Mesenchymal stem cell (in vitro differentiated cells and primary cell): ENCODE results near the gene STT3A.

ENCODE experiments used
- DNase-seq: peaks from one replicate; pipeline ENCODE4 v3.0.0-alpha.2; 2013
- H2AFZ ChIP-seq: one replicate; pipeline ENCODE4 v1.6.1; 2013; ENCODE audit warnings: low read depth, mild to moderate bottlenecking, control low read depth, inconsistent platforms, low read length, moderate library complexity
- H2AK5ac ChIP-seq: 2 replicates; pipeline ENCODE4 v1.6.1; 2013; ENCODE audit warnings: low read length, moderate library complexity, mild to moderate bottlenecking, inconsistent platforms; ENCODE audit not compliant: severe bottlenecking
- H2BK120ac ChIP-seq: one replicate; pipeline ENCODE4 v1.6.1; 2013; ENCODE audit warnings: low read depth, mild to moderate bottlenecking, inconsistent platforms, low read length, moderate library complexity
- H2BK12ac ChIP-seq, 2 experiments: one replicate each; pipeline ENCODE4 v1.6.1; 2013; ENCODE audit warnings: inconsistent platforms in 2 of 2, low read length in 2 of 2, mild to moderate bottlenecking in 2 of 2, moderate library complexity in 2 of 2, control low read depth in 1 of 2
- H2BK15ac ChIP-seq: one replicate; pipeline ENCODE4 v1.6.1; 2013; ENCODE audit warnings: mild to moderate bottlenecking, low read depth, inconsistent platforms; ENCODE audit not compliant: poor library complexity, severe bottlenecking
- H2BK5ac ChIP-seq: 2 replicates; pipeline ENCODE4 v1.6.1; 2013; ENCODE audit warnings: low read depth, mild to moderate bottlenecking, low read length, control low read depth, inconsistent platforms; ENCODE audit not compliant: poor library complexity, severe bottlenecking
- H3K14ac ChIP-seq, 2 experiments: one replicate each; pipeline ENCODE4 v1.6.1; 2013; ENCODE audit warnings: inconsistent platforms in 2 of 2, low read length in 2 of 2, control low read depth in 1 of 2, mild to moderate bottlenecking in 1 of 2, moderate library complexity in 1 of 2
- H3K18ac ChIP-seq, 2 experiments: one replicate each; pipeline ENCODE4 v1.6.1; 2013; ENCODE audit warnings: inconsistent platforms in 2 of 2, low read length in 2 of 2, control low read depth in 1 of 2, low read depth in 1 of 2, mild to moderate bottlenecking in 1 of 2
- H3K23ac ChIP-seq, 2 experiments: one replicate each; pipeline ENCODE4 v1.6.1; 2013; ENCODE audit warnings: inconsistent platforms in 2 of 2, low read length in 2 of 2, mild to moderate bottlenecking in 2 of 2, moderate library complexity in 2 of 2, control low read depth in 1 of 2
- H3K27ac ChIP-seq: 2 replicates; pipeline ENCODE4 v1.5.1; 2013; ENCODE audit warnings: mild to moderate bottlenecking, moderate library complexity, low read length, control low read depth, inconsistent platforms; ENCODE audit not compliant: poor library complexity, severe bottlenecking
- H3K27me3 ChIP-seq, 2 experiments: 2 replicates each; pipeline versions ENCODE4 v1.6.1 to v1.7.0; 2013; ENCODE audit warnings: low read length in 2 of 2, mild to moderate bottlenecking in 2 of 2, moderate library complexity in 2 of 2, control low read depth in 1 of 2, inconsistent platforms in 1 of 2; ENCODE audit not compliant: control insufficient read depth in 1 of 2, insufficient read depth in 1 of 2
- H3K36me3 ChIP-seq, 2 experiments: 2 replicates each; pipeline versions ENCODE4 v1.6.1 to v1.7.0; 2013; ENCODE audit warnings: low read length in 2 of 2, control low read depth in 1 of 2, inconsistent platforms in 1 of 2, low read depth in 1 of 2, mild to moderate bottlenecking in 1 of 2; ENCODE audit not compliant: insufficient read depth in 2 of 2, control insufficient read depth in 1 of 2
- H3K4ac ChIP-seq, 2 experiments: one replicate each; pipeline ENCODE4 v1.6.1; 2013; ENCODE audit warnings: inconsistent platforms in 2 of 2, low read length in 2 of 2, mild to moderate bottlenecking in 2 of 2, moderate library complexity in 2 of 2, control low read depth in 1 of 2, low read depth in 1 of 2
- H3K4me1 ChIP-seq: 2 replicates; pipeline ENCODE4 v1.6.1; 2013; ENCODE audit warnings: low read depth, low read length, control low read depth; ENCODE audit not compliant: control insufficient read depth, insufficient read depth
- H3K4me2 ChIP-seq: 2 replicates; pipeline ENCODE4 v1.6.1; 2013; ENCODE audit warnings: low read length, mild to moderate bottlenecking, inconsistent platforms; ENCODE audit not compliant: poor library complexity, severe bottlenecking
- H3K4me3 ChIP-seq, 2 experiments: 2 replicates each; pipeline versions ENCODE4 v1.5.1 to v1.7.0; 2013; ENCODE audit warnings: low read length in 2 of 2, mild to moderate bottlenecking in 2 of 2, control low read depth in 1 of 2, low read depth in 1 of 2; ENCODE audit not compliant: insufficient read depth in 1 of 2
- H3K79me1 ChIP-seq: replicated peaks from 2 replicates; pipeline ENCODE4 v1.6.1; 2013; ENCODE audit warnings: mild to moderate bottlenecking, control low read depth, low read length, inconsistent platforms; ENCODE audit not compliant: poor library complexity, severe bottlenecking
- H3K9ac ChIP-seq: 2 replicates; pipeline ENCODE4 v1.7.0; 2013; ENCODE audit warnings: mild to moderate bottlenecking, low read length, moderate library complexity
- H3K9me3 ChIP-seq: 2 replicates; pipeline ENCODE4 v1.7.0; 2013; ENCODE audit warnings: mild to moderate bottlenecking, low read length; ENCODE audit not compliant: control insufficient read depth
- H4K8ac ChIP-seq: one replicate; pipeline ENCODE4 v1.6.1; 2013; ENCODE audit warnings: inconsistent platforms, mild to moderate bottlenecking, low read length, moderate library complexity
- H4K91ac ChIP-seq: one replicate; pipeline ENCODE4 v1.6.1; 2013; ENCODE audit warnings: mild to moderate bottlenecking, low read length, inconsistent platforms
- WGBS: methylation state at CpG from one replicate; pipeline ENCODE4 v1.1.7; 2013; ENCODE audit warnings: mixed read lengths; 5-methylcytosine and 5-hydroxymethylcytosine counted together

STT3A gene

DNA sequence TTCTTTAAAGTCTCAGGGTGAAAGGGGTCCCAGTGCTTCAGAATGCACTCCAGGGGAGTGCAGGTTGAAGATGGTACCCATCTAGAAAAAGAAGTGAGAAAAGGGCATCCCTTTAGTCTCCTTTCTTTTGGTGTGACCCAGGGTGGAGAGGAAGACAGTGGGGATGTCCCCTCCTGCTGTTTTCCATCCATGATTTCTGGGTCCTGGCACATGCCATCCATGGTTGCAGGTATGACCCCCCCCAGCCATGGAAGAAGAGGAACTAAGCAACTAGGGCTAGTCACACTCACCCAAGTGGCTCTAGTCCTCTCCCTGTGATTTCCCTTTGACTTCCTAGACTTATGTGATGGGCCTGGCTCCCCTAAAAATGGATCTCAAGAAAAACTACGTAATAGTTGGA lies 39.3 kb upstream of the STT3A start:
- Histone ChIP-seq H3K18ac (no peak overlapping the region), H2AK5ac (no peak overlapping the region), H3K23ac (no peak overlapping the region), H4K8ac (no peak overlapping the region), H3K4me1 (no peaks in the 10 kb centered on the region), H3K14ac (no peak overlapping the region), H4K91ac (no peak overlapping the region), H3K27ac (no peak overlapping the region), H2BK12ac (no peak overlapping the region), H3K9ac (no peak overlapping the region), H3K4ac (no peak overlapping the region), H3K27me3 (no peaks in the 10 kb centered on the region), H3K9me3 (peaks cover 38% of the 10 kb centered on the region), H3K4me3 (no peak overlapping the region), H3K36me3 (no peaks in the 10 kb centered on the region), H2BK15ac (no peak overlapping the region), H3K4me2 (no peak overlapping the region), H3K79me1 (no peaks in the 10 kb centered on the region), H2BK120ac (no peak overlapping the region), H2AFZ (no peak overlapping the region), H2BK5ac (no peak overlapping the region)
- 82% methylated on average over 1 of the region's 1 CpG for WGBS
- no peak for DNase-seq

DNA sequence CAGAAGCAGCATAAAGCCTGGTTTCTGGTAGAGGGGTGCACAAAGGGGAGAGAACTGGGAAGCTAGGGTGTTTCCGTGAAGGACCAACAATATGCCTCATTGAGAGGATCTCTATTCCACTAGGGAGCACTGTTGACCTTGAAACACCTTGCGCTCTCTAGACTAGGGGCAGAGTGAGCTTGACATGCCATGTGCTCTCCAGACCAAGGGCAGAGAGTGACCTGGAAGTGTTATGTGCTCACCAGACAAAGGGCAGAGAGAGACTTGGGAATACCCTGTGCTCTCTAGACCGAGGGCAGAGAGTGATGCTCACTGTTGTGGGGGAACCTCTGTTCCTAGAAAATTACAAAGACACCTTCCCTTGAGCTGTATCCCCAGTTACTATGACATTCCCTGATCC lies 38.6 kb upstream of the STT3A start:
- no peak overlapping the region for H2BK120ac ChIP-seq
- H3K18ac ChIP-seq, result no peak overlapping the region
- no peak overlapping the region for H3K4ac ChIP-seq
- no peak overlapping the region for H3K4me3 ChIP-seq
- no peaks in the 10 kb centered on the region for H3K27me3 ChIP-seq
- peaks cover 38% of the 10 kb centered on the region for H3K9me3 ChIP-seq
- no peak overlapping the region for H2BK5ac ChIP-seq
- no peak overlapping the region for H4K91ac ChIP-seq
- H3K9ac ChIP-seq, result no peak overlapping the region
- no peaks in the 10 kb centered on the region for H3K36me3 ChIP-seq
- H3K27ac ChIP-seq, result no peak overlapping the region
- H2AFZ ChIP-seq, result no peak overlapping the region
- no peak overlapping the region for H2AK5ac ChIP-seq
- no peak overlapping the region for H3K4me2 ChIP-seq
- H4K8ac ChIP-seq, result no peak overlapping the region
- H2BK15ac ChIP-seq, result no peak overlapping the region
- H3K14ac ChIP-seq, result no peak overlapping the region
- no peaks in the 10 kb centered on the region for H3K4me1 ChIP-seq
- DNase-seq, result no peak
- no peaks in the 10 kb centered on the region for H3K79me1 ChIP-seq
- no peak overlapping the region for H3K23ac ChIP-seq
- 80% methylated on average over 3 of the region's 3 CpGs for WGBS
- no peak overlapping the region for H2BK12ac ChIP-seq

DNA sequence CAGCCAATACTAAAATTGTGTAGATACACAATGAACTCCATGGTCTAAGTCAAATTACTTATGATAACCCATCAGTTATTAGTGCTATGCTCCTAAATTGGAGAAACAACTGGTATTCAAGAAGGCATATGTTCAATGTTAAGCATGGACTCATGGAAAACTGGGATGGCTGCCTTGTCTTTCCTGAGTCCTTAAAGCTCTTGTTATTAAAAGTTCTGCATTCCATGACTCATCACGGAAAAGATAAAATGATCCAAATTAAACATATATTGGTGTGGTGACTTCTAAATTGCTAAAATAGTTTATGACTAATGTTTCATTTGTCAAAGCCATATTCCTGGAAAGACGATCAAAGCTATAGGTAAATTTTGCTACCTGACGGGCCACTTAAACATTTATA lies 32.8 kb upstream of the STT3A start:
- no peak overlapping the region for H3K27ac ChIP-seq
- H3K14ac ChIP-seq, result no peak overlapping the region
- DNase-seq, result no peak
- H3K36me3 ChIP-seq, result no peaks in the 10 kb centered on the region
- H3K4ac ChIP-seq, result no peak overlapping the region
- H3K4me3 ChIP-seq, result no peak overlapping the region
- WGBS, result 96% methylated on average over 2 of the region's 3 CpGs
- H4K8ac ChIP-seq, result no peak overlapping the region
- no peak overlapping the region for H2AFZ ChIP-seq
- H4K91ac ChIP-seq, result no peak overlapping the region
- no peak overlapping the region for H2BK5ac ChIP-seq
- H3K27me3 ChIP-seq, result no peaks in the 10 kb centered on the region
- H2BK15ac ChIP-seq, result no peak overlapping the region
- no peak overlapping the region for H3K4me2 ChIP-seq
- H3K9ac ChIP-seq, result no peak overlapping the region
- H3K18ac ChIP-seq, result no peak overlapping the region
- H3K23ac ChIP-seq, result no peak overlapping the region
- H2BK12ac ChIP-seq, result no peak overlapping the region
- H2BK120ac ChIP-seq, result no peak overlapping the region
- H3K9me3 ChIP-seq, result peaks cover 7% of the 10 kb centered on the region
- H3K79me1 ChIP-seq, result no peaks in the 10 kb centered on the region
- H3K4me1 ChIP-seq, result no peaks in the 10 kb centered on the region
- H2AK5ac ChIP-seq, result no peak overlapping the region

DNA sequence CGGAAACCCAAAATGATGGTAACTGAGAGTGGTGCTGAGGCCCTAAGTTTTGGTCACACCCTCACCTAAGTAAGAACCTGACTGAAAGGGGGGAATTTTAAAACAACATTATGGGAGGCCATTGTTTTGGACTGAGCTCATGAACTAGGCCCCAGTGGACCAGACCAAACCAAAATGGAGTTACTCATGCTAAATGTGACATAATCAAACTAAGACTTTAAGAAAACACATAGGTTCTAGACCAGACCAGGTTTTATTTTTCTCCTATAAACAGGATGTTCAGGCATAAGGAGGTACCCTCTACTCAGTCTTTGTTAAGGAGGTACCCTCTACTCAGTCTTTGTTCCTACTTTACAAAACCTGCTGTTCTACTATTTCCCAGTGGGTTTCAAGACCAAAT lies 30.7 kb upstream of the STT3A start:
- Histone ChIP-seq H3K4me1 (no peaks in the 10 kb centered on the region), H2BK5ac (no peak overlapping the region), H3K18ac (no peak overlapping the region), H3K9me3 (no peaks in the 10 kb centered on the region), H3K4ac (no peak overlapping the region), H3K23ac (no peak overlapping the region), H2AFZ (no peak overlapping the region), H3K4me2 (no peak overlapping the region), H2BK12ac (no peak overlapping the region), H2AK5ac (no peak overlapping the region), H3K79me1 (no peaks in the 10 kb centered on the region), H3K14ac (no peak overlapping the region), H3K27me3 (no peaks in the 10 kb centered on the region), H2BK120ac (no peak overlapping the region), H3K36me3 (no peaks in the 10 kb centered on the region), H4K91ac (no peak overlapping the region), H2BK15ac (no peak overlapping the region), H3K9ac (no peak overlapping the region), H3K27ac (no peak overlapping the region), H3K4me3 (no peak overlapping the region), H4K8ac (no peak overlapping the region)
- no peak for DNase-seq
- 100% methylated on average over 1 of the region's 1 CpG for WGBS
